K562 (cell line): ENCODE measurements around the gene EXOC6. TPM values are rescaled to one million over a fixed set of nuclear protein-coding genes. Genes with fewer than 3 reads are reported as not detected.

Source experiments
- CBFB ChIP-seq: sonication (generic); formaldehyde crosslinking; IDR thresholded peaks from 2 replicates; pipeline ENCODE4 v1.4.0; 2020; ENCODE audit warnings: mild to moderate bottlenecking, missing genetic modification reagents
- DNMT1 ChIP-seq: fragments of 450-650 bp; IDR thresholded peaks from 2 replicates; pipeline ENCODE4 v1.6.1; 2016; ENCODE audit warnings: antibody characterized with exemption, mild to moderate bottlenecking
- ILK ChIP-seq: fragments of 450-650 bp; IDR thresholded peaks from 2 replicates; pipeline ENCODE4 v1.6.1; 2016; ENCODE audit warnings: missing genetic modification characterization, low read depth, mild to moderate bottlenecking, missing compliant biosample characterization, moderate library complexity, borderline replicate concordance
- KAT8 ChIP-seq: fragments of 450-650 bp; IDR thresholded peaks from 2 replicates; pipeline ENCODE4 v1.6.1; 2016; ENCODE audit warnings: low read depth, mild to moderate bottlenecking
- L3MBTL2 ChIP-seq: fragments of 450-650 bp; IDR thresholded peaks from 2 replicates; pipeline ENCODE4 v1.6.1; 2016; ENCODE audit warnings: mild to moderate bottlenecking, moderate library complexity
- SIX5 ChIP-seq, 2 experiments: IDR thresholded peaks; 2 replicates each; pipeline ENCODE4 v1.6.1; 2011; ENCODE audit warnings: low read length in 2 of 2, borderline replicate concordance in 1 of 2, low read depth in 1 of 2, mild to moderate bottlenecking in 1 of 2, moderate library complexity in 1 of 2; ENCODE audit not compliant: insufficient read depth in 1 of 2
- SMARCA4 ChIP-seq: fragments of 450-650 bp; IDR thresholded peaks from 2 replicates; pipeline ENCODE4 v1.6.1; 2016
- TAF9B ChIP-seq: fragments of 450-650 bp; IDR thresholded peaks from 2 replicates; pipeline ENCODE4 v1.6.1; 2018; ENCODE audit warnings: mild to moderate bottlenecking; ENCODE audit not compliant: partially characterized antibody
- TCF3 ChIP-seq: sonication (generic); formaldehyde crosslinking; IDR thresholded peaks from 2 replicates; pipeline ENCODE4 v1.4.0; 2020; ENCODE audit warnings: mild to moderate bottlenecking, missing genetic modification reagents
- THRB ChIP-seq: fragments of 450-650 bp; formaldehyde crosslinking; conservative IDR thresholded peaks from 2 replicates; pipeline ENCODE4 v1.4.0; 2022; ENCODE audit warnings: mild to moderate bottlenecking, missing genetic modification characterization
- USF2 ChIP-seq: sonication (generic); formaldehyde crosslinking; IDR thresholded peaks from 2 replicates; pipeline ENCODE4 v1.5.0; 2020; ENCODE audit warnings: missing genetic modification reagents
- ZBTB2 ChIP-seq: fragments of 450-650 bp; IDR thresholded peaks from 2 replicates; pipeline ENCODE4 v1.6.1; 2016; ENCODE audit warnings: antibody characterized with exemption
- ZNF311 ChIP-seq: fragments of 250-450 bp; sonication (Bioruptor Pico); IDR thresholded peaks from 2 replicates; pipeline ENCODE4 v1.4.0; 2020; ENCODE audit warnings: mild to moderate bottlenecking, moderate library complexity
- ZNF764 ChIP-seq: fragments of 250-450 bp; sonication (Bioruptor Pico); IDR thresholded peaks from 2 replicates; pipeline ENCODE4 v1.4.0; 2020; ENCODE audit warnings: low read depth, mild to moderate bottlenecking, moderate library complexity
- polyA plus RNA-seq, 8 experiments: library from polyadenylated mRNA; depleted of rRNA in 4 of 8; stranded (reverse) in 5 of 8; unstranded in 3 of 8; fragments of >200 nt; fragmentation: Nextera tagmentation in 2 of 8; fragmentation: Illumina TruSeq in 1 of 8; extraction: Ambion mirVana in 2 of 8; extraction: Trizol in 1 of 8; gene quantifications; 2 replicates each; pipeline versions ENCODE4 v1.2.1 to v1.2.3, GENCODE V29; 2011 to 2014; ENCODE audit warnings: inconsistent platforms in 1 of 8, missing spikeins in 1 of 8
- total RNA-seq, 7 experiments: library from RNA; depleted of rRNA in 6 of 7; stranded (reverse); fragments of >200 nt in 6 of 7; fragmentation: Illumina TruSeq in 2 of 7; extraction: Trizol in 2 of 7; gene quantifications; 2 replicates each; pipeline versions ENCODE4 v1.2.1 to v1.2.3, GENCODE V29; 2011 to 2021; ENCODE audit warnings: low replicate concordance in 1 of 7
- TF ChIP-seq, protein P1 (sequence below): sonication (generic); formaldehyde crosslinking; IDR thresholded peaks from 2 replicates; pipeline ENCODE4 v1.8.1; 2023; ENCODE audit warnings: missing genetic modification reagents, mild to moderate bottlenecking, borderline replicate concordance
- TF ChIP-seq, protein P2 (sequence below), 3 experiments: IDR thresholded peaks in 2 of 3; conservative IDR thresholded peaks in 1 of 3; 2 replicates each; pipeline ENCODE4 v1.5.1; 2011 to 2012; ENCODE audit warnings: low read length in 3 of 3, mild to moderate bottlenecking in 3 of 3, control low read depth in 2 of 3, improper control_type of control experiment in 1 of 3, inconsistent platforms in 1 of 3, low read depth in 1 of 3, mixed read lengths in 1 of 3, moderate library complexity in 1 of 3; ENCODE audit not compliant: insufficient read depth in 2 of 3

EXOC6 gene
- total and polyA plus RNA-seq, 9 of the 15 experiments (the other 6 are each of a cell fraction or from before 2014, with no cell fraction given), result 13.9 to 42.8 (median 24.9) TPM

DNA sequence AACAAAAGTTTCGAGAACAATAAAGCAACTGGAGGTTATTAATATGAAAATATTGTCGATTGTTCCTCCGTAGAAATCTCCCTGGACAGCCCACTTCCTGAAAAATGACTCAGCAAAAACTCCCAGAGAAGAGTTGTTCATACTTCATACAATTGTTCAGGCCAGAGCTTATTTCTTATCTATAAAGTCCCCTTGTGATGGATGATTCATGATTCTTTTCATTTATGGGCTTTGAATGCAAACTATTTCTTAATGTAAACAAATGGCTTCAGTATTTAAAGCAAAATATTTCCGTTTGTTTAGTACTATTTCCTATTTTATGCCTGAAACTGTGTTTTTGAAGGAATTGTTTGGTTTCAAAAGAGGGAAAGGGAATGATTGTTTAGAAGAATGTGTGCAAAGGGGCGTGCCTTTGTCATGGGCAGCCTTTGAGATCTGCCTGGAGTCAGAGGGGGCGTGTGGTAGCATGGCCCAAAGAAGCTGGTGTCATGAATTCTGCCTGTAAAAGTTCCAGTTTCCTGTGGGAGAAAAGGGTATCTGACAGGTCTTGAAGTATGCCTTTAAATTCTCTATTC, 26.2 kb upstream of the EXOC6 start (continued):
- TF ChIP-seq ZNF311 (CRISPR knock-in tag), result no peak
- TF ChIP-seq, protein P1, sequence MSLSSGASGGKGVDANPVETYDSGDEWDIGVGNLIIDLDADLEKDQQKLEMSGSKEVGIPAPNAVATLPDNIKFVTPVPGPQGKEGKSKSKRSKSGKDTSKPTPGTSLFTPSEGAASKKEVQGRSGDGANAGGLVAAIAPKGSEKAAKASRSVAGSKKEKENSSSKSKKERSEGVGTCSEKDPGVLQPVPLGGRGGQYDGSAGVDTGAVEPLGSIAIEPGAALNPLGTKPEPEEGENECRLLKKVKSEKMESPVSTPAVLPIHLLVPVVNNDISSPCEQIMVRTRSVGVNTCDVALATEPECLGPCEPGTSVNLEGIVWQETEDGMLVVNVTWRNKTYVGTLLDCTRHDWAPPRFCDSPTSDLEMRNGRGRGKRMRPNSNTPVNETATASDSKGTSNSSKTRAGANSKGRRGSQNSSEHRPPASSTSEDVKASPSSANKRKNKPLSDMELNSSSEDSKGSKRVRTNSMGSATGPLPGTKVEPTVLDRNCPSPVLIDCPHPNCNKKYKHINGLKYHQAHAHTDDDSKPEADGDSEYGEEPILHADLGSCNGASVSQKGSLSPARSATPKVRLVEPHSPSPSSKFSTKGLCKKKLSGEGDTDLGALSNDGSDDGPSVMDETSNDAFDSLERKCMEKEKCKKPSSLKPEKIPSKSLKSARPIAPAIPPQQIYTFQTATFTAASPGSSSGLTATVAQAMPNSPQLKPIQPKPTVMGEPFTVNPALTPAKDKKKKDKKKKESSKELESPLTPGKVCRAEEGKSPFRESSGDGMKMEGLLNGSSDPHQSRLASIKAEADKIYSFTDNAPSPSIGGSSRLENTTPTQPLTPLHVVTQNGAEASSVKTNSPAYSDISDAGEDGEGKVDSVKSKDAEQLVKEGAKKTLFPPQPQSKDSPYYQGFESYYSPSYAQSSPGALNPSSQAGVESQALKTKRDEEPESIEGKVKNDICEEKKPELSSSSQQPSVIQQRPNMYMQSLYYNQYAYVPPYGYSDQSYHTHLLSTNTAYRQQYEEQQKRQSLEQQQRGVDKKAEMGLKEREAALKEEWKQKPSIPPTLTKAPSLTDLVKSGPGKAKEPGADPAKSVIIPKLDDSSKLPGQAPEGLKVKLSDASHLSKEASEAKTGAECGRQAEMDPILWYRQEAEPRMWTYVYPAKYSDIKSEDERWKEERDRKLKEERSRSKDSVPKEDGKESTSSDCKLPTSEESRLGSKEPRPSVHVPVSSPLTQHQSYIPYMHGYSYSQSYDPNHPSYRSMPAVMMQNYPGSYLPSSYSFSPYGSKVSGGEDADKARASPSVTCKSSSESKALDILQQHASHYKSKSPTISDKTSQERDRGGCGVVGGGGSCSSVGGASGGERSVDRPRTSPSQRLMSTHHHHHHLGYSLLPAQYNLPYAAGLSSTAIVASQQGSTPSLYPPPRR (CRISPR knock-in tag), result no peak
- TF ChIP-seq SMARCA4, result peak; percentile 86
- no peak for TF ChIP-seq L3MBTL2
- TF ChIP-seq DNMT1, result no peak
- no peak for TF ChIP-seq KAT8
- 0 out of 2 replicates have a peak, but pooled peaks have one; percentile 30 for TF ChIP-seq ZBTB2
- TF ChIP-seq USF2 (CRISPR knock-in tag), result no peak
- TF ChIP-seq SIX5 (IDR thresholded peaks at IDR 0.05; ENCODE audit: borderline replicate concordance in 1 of 2, insufficient read depth in 1 of 2, low read depth in 1 of 2, low read length in 2 of 2), result no peak
- TF ChIP-seq TAF9B, result peak; percentile 56
- TF ChIP-seq ZNF764, result no peak
- TF ChIP-seq, protein P2, sequence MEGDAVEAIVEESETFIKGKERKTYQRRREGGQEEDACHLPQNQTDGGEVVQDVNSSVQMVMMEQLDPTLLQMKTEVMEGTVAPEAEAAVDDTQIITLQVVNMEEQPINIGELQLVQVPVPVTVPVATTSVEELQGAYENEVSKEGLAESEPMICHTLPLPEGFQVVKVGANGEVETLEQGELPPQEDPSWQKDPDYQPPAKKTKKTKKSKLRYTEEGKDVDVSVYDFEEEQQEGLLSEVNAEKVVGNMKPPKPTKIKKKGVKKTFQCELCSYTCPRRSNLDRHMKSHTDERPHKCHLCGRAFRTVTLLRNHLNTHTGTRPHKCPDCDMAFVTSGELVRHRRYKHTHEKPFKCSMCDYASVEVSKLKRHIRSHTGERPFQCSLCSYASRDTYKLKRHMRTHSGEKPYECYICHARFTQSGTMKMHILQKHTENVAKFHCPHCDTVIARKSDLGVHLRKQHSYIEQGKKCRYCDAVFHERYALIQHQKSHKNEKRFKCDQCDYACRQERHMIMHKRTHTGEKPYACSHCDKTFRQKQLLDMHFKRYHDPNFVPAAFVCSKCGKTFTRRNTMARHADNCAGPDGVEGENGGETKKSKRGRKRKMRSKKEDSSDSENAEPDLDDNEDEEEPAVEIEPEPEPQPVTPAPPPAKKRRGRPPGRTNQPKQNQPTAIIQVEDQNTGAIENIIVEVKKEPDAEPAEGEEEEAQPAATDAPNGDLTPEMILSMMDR (IDR thresholded peaks at IDR 0.05 in 2 of 3, conservative IDR thresholded peaks at IDR 0.05 in 1 of 3; ENCODE audit: insufficient read depth in 2 of 3, low read depth in 1 of 3, low read length in 3 of 3), result no peak
- no peak for TF ChIP-seq TCF3 (CRISPR knock-in tag)
- TF ChIP-seq CBFB (CRISPR knock-in tag), result no peak
- no peak for TF ChIP-seq ILK (tag)
- no peak for TF ChIP-seq THRB (CRISPR knock-in tag)
